ENCODE measurements around the gene PATL1.

The PATL1 gene, protein sequence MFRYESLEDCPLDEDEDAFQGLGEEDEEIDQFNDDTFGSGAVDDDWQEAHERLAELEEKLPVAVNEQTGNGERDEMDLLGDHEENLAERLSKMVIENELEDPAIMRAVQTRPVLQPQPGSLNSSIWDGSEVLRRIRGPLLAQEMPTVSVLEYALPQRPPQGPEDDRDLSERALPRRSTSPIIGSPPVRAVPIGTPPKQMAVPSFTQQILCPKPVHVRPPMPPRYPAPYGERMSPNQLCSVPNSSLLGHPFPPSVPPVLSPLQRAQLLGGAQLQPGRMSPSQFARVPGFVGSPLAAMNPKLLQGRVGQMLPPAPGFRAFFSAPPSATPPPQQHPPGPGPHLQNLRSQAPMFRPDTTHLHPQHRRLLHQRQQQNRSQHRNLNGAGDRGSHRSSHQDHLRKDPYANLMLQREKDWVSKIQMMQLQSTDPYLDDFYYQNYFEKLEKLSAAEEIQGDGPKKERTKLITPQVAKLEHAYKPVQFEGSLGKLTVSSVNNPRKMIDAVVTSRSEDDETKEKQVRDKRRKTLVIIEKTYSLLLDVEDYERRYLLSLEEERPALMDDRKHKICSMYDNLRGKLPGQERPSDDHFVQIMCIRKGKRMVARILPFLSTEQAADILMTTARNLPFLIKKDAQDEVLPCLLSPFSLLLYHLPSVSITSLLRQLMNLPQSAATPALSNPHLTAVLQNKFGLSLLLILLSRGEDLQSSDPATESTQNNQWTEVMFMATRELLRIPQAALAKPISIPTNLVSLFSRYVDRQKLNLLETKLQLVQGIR

DNA sequence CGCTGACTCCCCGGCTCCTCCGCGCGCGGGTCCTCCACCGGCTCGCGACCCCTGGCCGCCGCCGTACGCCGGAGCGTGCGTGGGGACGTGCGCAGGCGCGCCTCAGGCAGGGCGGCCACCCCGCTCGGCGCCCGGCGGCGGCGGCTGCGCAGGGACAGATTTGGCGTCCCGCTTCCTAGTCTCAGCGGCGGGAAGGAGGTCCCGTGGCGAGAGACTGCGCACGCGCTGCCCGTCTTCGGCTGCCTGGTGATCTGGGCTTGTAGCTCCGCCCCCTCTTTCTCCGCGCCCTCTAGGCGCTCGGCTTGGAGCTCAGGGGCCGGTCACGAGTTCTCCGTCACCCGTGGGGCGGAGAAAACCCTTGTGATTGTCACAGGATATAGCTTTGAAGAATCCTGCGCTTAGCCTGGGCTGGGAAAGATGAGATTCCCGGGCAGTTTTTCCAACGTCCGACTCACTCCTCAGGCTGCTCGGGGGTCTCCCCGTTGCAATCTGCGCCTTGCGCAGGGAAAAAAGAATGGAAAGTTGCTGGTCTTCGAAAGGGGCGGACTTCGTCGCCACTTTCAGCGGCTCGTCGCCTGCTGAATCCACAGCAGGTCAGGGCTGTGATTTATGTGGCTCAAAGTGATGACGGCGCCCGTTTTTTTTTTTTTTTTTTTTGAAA, at the start of gene PATL1:
PATL1 (minus strand) TSS at position 88 of the 661 bp plus-strand sequence. CDS start 142 bp downstream, outside the sequence.
- peak within 1 kb of the TSS; percentile 94 for H3K27ac ChIP-seq
- no peak for TF ChIP-seq ZFX (IDR thresholded peaks at IDR 0.05; ENCODE audit: borderline replicate concordance)
- TF ChIP-seq, protein P1, sequence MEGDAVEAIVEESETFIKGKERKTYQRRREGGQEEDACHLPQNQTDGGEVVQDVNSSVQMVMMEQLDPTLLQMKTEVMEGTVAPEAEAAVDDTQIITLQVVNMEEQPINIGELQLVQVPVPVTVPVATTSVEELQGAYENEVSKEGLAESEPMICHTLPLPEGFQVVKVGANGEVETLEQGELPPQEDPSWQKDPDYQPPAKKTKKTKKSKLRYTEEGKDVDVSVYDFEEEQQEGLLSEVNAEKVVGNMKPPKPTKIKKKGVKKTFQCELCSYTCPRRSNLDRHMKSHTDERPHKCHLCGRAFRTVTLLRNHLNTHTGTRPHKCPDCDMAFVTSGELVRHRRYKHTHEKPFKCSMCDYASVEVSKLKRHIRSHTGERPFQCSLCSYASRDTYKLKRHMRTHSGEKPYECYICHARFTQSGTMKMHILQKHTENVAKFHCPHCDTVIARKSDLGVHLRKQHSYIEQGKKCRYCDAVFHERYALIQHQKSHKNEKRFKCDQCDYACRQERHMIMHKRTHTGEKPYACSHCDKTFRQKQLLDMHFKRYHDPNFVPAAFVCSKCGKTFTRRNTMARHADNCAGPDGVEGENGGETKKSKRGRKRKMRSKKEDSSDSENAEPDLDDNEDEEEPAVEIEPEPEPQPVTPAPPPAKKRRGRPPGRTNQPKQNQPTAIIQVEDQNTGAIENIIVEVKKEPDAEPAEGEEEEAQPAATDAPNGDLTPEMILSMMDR (IDR thresholded peaks at IDR 0.05): no peak

DNA sequence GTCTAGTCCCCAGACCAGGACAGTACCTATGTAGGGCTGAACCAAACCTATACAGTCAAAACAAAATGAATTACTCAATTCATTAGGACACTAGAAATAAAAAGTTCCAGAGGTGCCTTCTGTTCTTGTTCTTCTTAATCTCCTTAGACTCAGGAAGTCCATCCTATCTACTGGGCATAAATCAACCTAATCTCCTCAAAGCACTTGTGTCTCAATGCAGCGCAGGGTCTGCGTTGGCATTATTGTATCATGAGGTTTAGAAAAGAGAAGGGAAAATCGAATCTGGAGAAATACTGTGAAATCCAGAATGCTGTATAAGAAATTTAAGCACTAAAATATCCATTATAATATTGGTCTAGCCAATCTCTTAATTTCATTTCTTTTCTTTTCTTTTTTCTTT, 47.2 kb upstream of the PATL1 start:
- TF ChIP-seq, protein P1 (IDR thresholded peaks at IDR 0.05): no peak
- TF ChIP-seq ZFX (IDR thresholded peaks at IDR 0.05; ENCODE audit: borderline replicate concordance): no peak
- no peak overlapping the region for H3K27ac ChIP-seq

DNA sequence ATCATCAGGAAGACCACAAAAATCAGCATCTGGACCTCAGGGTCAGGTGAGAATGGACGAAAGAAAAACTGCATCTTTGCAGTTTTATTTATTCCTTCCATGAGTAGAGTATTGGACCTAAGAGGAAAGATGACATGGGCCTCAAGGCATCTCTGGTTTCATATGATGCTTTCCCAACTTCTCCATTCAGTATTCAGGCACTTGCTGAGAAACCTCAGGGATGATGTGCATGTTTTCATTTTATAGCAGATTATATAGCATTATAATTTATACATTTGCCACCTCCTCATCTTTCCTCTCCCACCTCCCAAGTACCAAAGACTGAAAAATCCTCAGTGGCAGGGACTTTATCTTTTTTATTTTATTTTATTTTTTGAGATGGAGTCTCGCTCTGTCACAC, 44.9 kb upstream of the PATL1 start, which contains the start of gene OR10V1:
OR10V1 (minus strand) TSS at position 101 of the 400 bp plus-strand sequence; CDS start at position 101, 0 bp downstream.
- H3K27ac ChIP-seq: no peak within 1 kb of the TSS
- no peak for TF ChIP-seq ZFX (IDR thresholded peaks at IDR 0.05; ENCODE audit: borderline replicate concordance)
- TF ChIP-seq, protein P1 (IDR thresholded peaks at IDR 0.05): no peak

DNA sequence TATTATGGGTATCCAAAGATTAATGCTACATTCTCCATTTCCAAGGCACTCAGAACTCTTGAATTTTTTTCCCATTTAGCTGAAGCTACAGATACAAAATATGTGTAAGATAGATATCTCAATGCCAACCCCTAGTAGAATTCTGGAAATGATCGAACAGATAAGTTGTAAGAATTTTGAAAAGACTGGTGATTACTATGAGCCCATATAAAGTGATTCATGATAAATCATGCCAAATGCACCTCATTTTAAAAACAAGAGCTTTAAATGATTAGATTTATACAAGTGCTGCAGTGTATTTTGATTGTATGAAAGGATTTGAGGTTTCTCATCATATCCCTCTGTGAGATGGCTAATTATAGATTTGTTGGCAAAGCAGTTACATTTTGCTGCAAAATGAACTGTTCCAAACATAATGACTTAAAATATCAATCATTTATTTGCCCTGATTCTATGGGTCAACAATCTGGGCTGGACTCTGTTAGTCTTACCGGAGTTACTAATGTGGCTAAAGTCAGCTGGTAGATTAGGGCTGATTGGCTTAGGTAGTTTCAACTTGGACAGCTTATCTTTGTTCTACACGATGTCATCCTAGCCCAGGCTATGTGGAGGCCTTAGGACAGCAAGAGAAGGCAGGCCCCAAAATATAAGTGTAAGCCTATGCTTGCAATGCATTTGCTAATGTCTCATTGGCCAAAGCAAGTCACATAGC, 41.5 kb upstream of the PATL1 start:
- H3K27ac ChIP-seq: no peak overlapping the region
- TF ChIP-seq, protein P1 (IDR thresholded peaks at IDR 0.05): no peak
- TF ChIP-seq ZFX (IDR thresholded peaks at IDR 0.05; ENCODE audit: borderline replicate concordance): no peak

DNA sequence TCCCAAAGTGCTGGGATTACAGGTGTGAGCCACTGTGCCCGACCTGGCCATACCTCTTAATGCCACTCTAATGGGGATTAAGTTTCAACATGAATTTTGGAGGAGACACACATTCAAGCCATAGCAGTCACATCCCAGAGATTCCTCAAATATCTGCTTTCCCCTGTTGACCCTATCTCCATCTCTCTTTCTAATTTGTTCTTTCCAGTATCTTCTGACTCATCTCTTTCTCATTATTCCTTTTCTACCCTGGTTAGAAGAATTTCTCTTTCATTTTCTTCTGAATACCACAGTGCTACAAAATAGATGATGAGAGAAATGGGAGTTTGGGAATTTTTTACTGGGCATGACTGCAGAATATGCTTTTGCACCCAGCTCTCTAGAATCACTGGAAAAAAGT, 39.7 kb upstream of the PATL1 start:
- no peak overlapping the region for H3K27ac ChIP-seq
- TF ChIP-seq, protein P1 (IDR thresholded peaks at IDR 0.05): no peak
- no peak for TF ChIP-seq ZFX (IDR thresholded peaks at IDR 0.05; ENCODE audit: borderline replicate concordance)

DNA sequence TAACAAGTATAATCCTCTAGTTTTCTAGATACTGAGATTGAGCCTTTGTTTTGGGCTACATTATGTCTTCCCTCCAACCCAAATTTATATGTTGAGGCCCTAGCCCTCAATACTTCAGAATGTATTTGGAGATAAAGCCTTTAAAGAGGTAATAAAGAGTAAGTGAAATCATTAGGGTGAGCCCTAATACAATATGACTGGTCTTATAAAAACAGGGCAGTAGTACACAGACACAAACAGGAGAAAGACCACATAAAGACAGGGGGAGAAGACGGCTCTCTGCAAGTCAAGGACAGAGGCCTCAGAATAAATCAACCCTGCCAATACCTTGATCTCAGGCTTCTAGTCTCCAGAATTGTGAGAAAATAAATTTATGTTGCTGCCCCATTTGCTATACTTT, 38.5 kb upstream of the PATL1 start:
- no peak for TF ChIP-seq ZFX (IDR thresholded peaks at IDR 0.05; ENCODE audit: borderline replicate concordance)
- TF ChIP-seq, protein P1 (IDR thresholded peaks at IDR 0.05): no peak
- no peak overlapping the region for H3K27ac ChIP-seq

Measured in 22Rv1 (cell line).